GM18505 (cell line): ENCODE measurements around the gene LAMB1.
A peak's percentile ranks its signal among the peaks of the same experiment; 100 is the strongest.
"Not testable (repeated sequence)": the region's sequence is repeated elsewhere in the genome, so short reads cannot be mapped to it uniquely, and the experiment has no call there.

ENCODE experiments used
- ATAC-seq: cut with Tn5 transposase; IDR thresholded peaks from one replicate; pipeline ENCODE4 v1.9.1; 2021; ENCODE audit not compliant: unreplicated experiment
- POLR2A ChIP-seq: IDR thresholded peaks from 4 replicates; pipeline ENCODE4 v1.6.1; 2011; ENCODE audit warnings: borderline replicate concordance; ENCODE audit not compliant: insufficient read depth, insufficient read length; ENCODE audit errors: extremely low read depth

LAMB1 gene

DNA sequence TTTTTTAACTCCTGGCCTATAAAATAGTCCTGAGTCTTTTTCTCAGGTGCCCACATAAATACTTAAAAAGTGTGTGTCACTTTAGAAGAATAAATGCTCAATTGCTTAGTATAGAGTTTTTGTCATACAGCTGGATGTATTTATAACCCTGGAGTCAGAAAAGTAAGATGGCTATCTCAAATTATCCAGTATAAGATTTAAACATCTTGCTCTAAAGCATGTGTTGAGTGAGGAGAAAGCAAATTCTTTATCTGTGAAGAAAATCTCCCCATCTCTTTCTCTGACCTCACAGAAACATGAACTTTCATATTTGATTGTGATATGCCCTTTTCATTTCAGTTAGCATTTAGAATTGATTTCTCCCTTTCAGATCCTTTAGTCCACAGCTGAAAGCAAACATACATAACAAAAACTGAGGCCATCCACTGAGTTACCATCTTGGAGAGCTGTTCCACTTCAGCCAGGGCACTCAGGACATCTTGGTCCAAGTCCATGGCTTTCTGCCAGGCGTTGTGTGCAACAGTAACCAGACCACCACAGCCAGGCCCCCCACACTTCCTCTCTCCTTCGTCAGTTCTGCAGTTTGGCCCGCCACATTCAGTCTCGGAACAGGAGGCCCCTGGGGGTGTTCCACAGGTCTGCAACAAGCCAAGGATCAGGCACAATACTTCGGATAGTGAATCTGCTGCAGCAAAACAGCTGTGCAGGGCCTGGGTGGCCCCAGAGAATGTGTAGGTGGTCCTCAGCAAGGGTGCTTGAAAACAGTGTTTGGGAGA lies 71.0 kb downstream of the LAMB1 start:
- TF ChIP-seq POLR2A: no peak
- ATAC-seq: no peak

DNA sequence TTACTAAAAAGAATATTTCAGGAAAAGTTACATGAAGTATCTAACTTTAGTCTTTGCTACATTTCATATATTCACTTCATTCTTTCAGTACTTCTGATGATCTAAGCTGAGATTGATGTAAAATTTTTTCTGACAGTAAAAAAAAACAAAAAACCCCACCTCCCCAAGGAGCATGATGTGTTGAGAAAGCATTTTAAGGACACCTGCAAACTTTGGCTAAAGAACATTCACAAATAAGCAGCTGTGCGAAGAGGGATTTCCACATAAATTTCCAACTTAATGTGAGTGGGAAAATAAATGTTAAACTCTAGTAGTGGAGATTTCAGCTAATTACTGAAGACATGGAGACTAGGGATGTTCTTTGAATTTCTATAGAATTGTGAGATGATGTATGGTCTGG lies 76.5 kb downstream of the LAMB1 start:
- ATAC-seq: no peak
- TF ChIP-seq POLR2A: no peak

DNA sequence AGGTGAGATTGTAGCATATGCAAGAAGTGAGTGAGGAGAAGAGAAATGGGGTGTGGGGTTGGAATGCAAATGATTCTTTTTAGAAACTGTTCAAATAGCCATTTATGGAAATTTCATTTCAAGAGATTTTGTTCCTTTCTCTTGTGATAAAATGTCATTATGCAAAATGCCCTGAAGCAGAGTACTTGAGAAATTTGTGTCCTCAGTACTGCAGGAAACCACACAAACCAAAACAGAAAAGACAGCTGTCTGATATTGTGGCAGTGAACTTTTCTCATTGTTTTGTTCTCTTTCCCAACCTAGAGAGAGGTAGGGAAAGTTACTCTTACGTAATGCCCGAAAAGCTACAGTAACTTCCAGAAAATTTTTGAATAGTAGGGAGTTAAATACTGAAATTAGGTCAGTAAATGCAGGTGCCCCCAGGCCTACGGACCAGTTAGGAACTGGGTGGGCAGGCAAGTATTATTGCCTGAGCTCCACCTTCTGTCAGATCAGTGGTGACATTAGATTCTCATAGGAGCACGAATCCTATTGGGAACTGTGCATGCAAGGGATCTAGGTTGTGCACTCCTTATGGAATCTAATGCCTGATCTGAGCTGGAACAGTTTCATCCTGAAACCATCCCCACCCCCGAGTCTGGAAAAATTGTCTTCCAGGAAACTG lies 78.0 kb downstream of the LAMB1 start:
- TF ChIP-seq POLR2A: no peak
- ATAC-seq: peak; percentile 76

DNA sequence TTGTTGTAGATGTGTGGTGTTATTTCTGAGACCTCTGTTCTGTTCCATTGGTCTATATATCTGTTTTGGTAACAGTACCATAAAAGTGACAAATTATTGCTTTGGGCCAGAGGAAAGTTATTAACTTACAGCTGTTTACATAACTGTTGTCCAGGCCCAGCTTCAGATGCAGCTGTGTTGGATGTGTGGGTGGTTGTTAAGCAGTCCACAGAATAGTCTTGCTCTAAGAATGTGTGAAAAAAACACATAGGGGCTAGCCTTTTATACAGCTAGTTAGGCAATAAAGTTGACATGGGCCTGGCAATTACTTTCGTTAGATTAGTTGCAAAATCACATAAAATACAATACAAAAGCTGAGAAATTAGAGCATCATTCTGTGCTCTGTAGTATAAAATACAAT lies 80.1 kb downstream of the LAMB1 start:
- TF ChIP-seq POLR2A: no peak
- ATAC-seq: no peak

DNA sequence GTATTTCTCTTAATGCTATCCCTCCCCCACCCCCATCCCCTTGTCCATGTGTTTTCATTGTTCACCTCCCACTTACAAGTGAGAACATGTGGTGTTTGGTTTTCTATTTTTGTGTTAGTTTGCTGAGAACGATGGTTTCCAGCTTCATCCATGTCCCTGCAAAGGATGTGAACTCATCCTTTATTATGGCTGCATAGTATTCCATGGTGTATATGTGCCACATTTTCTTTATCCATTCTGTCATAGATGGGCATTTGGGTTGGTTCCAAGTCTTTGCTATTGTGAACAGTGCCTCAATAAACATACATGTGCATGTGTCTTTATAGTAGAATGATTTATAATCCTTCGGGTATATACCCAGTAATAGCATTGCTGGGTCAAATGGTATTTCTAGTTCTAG lies 81.1 kb downstream of the LAMB1 start:
- ATAC-seq: not testable (repeated sequence)

DNA sequence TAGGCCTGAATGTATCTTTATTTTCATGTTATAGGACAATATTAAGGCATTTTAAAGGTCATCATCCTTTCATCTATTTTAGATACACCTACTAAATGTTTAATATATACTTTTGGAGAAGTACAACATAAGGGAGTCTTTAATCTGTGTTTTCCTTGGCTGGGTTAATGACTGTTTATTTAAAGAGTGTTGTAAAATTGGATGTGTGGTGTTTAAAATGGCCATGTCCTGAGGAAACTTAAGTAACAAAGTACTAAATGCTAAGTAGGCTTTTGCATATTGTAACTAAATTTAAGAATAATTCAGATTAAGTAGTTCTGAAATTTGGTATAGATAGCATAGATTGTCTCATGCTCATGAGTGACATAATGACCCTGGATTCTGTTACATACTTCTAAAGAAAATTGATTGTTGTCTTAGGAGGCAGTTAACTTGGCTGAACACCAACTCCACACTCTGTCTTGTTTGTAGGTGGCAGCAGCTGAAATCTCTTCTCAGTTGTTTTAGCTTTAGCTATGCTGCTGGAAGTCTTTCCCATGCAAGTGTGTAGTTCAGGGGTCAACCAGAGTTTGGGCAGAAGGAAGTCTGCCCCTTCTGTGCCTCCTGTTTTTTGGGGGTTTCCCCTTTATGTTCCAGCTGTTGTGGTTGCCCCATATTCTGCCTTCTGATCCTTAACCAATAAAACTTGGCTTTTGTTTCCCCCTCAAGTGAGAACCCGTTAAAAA lies 82.8 kb downstream of the LAMB1 start:
- ATAC-seq: no peak
- TF ChIP-seq POLR2A: no peak

DNA sequence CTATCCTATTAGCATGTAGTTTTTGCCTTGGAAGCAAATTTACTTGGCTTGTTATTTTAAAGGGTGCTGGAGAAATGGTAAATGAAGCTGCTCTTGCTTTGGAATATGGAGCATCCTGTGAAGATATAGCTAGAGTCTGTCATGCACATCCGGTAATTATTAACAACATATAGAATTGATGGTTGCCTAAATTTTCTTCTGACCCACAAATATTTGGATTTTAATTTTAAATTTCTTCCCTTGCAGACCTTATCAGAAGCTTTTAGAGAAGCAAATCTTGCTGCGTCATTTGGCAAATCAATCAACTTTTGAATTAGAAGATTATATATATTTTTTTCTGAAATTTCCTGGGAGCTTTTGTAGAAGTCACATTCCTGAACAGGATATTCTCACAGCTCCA lies 84.0 kb downstream of the LAMB1 start:
- ATAC-seq: no peak
- no peak for TF ChIP-seq POLR2A

DNA sequence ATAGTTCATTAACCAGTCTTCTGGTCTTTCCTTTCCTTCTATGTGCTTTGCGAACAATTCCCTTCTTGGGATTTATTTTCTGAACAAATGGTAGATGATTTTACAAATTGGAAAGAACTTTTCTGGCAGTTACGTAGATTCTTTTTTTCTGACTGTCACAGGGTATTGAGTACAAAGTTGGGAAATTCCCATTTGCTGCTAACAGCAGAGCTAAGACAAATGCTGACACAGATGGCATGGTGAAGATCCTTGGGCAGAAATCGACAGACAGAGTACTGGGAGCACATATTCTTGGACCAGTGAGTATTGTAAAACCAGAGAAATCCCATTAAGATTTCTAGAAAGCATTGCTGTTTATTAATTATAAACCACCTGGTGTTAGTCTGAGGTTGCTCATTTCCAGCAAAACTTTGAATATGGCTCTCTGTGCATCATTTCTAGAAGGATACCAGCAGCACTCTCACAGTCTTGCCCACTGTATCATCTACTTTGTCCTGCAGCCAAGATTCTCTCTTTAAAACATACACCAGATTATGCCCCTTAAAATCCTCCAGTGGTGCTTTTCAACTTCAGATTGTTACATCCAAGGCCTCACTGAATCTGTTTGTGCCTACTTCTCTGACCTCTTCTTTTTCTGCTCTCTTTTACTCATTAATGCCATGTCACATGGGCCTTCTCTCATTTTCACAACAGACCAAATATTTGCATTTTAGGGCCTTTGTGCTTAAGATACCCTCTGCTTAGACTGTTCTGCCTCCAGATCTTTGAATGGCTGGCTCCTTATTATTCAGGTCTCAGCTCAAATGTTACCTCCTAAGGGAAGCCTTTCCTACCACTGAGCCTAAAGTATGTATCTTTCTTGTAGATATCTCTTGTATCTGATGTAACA lies 85.0 kb downstream of the LAMB1 start:
- TF ChIP-seq POLR2A: no peak
- ATAC-seq: peak; percentile 67

DNA sequence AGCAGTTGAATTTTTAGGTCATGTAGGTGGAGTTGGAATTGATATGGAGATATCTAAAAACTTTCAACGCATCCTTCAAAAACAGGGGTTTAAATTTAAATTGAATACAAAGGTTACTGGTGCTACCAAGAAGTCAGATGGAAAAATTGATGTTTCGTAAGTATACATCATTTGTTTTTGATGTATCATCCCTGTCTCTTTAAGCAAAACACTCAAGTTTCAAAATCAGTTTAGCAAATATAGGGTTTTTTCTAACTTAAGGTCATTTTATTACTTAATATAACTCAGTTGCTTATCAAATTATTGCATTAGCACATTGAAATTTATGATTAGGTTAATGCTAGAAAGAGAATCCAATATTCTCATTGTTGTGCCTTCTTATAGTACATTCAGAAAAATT lies 87.4 kb downstream of the LAMB1 start:
- TF ChIP-seq POLR2A: no peak
- no peak for ATAC-seq

DNA sequence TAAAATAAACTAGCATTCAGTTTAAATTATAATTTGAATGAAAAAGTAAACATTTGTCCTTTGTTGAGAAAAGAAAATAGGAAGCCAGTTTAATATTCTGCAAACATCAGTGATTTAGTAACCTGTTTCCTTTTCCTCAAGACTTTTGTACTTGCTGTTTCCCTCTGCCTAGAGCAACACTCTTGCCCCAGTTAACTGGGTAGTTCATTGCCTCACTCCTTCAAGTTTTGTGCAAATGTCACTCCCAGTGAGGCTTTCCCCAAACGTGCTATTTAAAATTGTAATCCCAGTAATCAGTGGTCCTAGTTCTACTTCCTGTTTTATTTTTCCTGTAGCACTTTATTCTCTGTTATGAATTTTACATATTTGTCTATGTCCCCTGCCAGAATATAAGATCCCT lies 88.1 kb downstream of the LAMB1 start:
- no peak for ATAC-seq
- TF ChIP-seq POLR2A: no peak

DNA sequence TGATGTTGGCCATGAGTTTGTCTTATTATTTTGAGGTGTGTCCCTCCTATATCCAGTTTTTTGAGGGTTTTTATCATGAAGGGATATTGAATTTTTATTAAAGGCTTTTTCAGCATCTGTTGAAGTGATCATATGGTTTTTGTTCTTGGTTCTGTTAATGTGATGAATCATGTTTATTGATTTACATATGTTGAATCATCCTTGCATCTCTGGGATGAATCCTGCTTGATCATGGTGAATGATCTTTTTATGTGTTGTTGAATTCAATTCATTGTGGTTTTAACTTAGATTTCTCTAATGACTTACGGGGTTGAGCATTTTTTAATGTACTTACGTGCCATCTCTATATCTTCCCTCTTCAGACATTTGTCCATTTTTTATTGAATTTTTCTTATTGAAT lies 89.1 kb downstream of the LAMB1 start:
- no peak for TF ChIP-seq POLR2A
- ATAC-seq: no peak

DNA sequence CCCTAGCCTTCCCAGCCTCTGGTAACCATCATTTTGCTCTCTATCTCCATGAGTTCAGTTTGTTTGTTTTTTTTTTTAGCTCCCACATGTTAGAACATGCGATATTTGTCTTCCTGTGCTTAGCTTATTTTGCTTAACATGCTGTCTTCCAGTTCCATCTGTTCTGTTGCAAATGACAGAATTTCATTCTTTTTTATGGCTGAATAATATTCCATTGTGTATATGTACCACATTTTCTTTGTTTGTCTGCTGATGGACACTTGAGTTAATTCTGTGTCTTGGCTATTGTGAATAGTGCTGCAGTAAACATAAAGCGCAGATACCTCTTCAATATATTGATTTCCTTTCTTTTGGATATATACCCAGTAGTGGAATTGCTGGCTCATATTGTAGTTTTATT lies 91.0 kb downstream of the LAMB1 start:
- TF ChIP-seq POLR2A: no peak

DNA sequence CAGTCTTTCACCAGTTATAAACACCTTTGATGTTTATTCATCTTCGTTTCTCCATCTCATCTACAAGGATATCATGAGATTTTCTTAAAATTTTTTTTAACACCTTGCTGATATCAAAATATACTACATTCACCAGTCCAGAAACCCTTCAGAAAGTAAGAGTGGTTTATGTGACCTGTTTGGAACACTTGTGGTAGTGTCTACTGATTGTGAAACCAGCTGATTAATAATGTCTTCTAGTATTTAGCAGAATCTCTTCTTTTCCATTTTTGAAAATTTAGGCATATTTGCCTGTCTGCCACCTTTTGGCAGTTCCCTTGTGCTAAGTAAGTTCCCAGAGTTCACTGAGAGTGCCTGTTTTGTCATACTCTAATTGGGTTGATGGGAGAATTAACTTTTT lies 93.5 kb downstream of the LAMB1 start:
- no peak for TF ChIP-seq POLR2A
- no peak for ATAC-seq

More for the DNA sequence above, 91.0 kb downstream of the LAMB1 start:
- ATAC-seq: no peak
